ENCODE data around the gene NHS. TPM values are rescaled to one million over a fixed set of nuclear protein-coding genes. Genes with fewer than 3 reads are reported as not detected.
A peak's percentile ranks its signal among the peaks of the same experiment; 100 is the strongest.

The NHS gene
- total and polyA plus RNA-seq, 9 donors = 1.2 to 3.0 (median 1.8) TPM

- no peak overlapping the region for H3K27ac ChIP-seq (ENCODE audit: low read length)
- peak; percentile 21 for DNase-seq
- H3K27me3 ChIP-seq (ENCODE audit: control insufficient read depth, insufficient read depth, low read length) = peaks cover 38% of the 10 kb centered on the region
- no peak overlapping the region for H3K4me3 ChIP-seq (ENCODE audit: low read length)
- no peaks in the 10 kb centered on the region for H3K9me3 ChIP-seq (replicated peaks; ENCODE audit: control insufficient read depth, low read depth, low read length)
- H3K36me3 ChIP-seq (ENCODE audit: control insufficient read depth, insufficient read depth, low read length) = no peaks in the 10 kb centered on the region
- WGBS (ENCODE audit: insufficient coverage) = 50% methylated on average over 4 of the region's 5 CpGs
- H3K4me1 ChIP-seq (ENCODE audit: control insufficient read depth, insufficient read depth, low read length) = peaks cover 3% of the 10 kb centered on the region
Observed at GRCh38 chrX:17635231-17635630, 260.2 kb downstream of the NHS start.

GRCh38 chrX:17637235-17637634 is 262.2 kb downstream of the NHS start:
- Histone ChIP-seq H3K36me3 (ENCODE audit: control insufficient read depth, insufficient read depth, low read length) (no peaks in the 10 kb centered on the region), H3K9me3 (replicated peaks; ENCODE audit: control insufficient read depth, low read depth, low read length) (no peaks in the 10 kb centered on the region), H3K4me3 (ENCODE audit: low read length) (no peak overlapping the region), H3K27ac (ENCODE audit: low read length) (no peak overlapping the region), H3K4me1 (ENCODE audit: control insufficient read depth, insufficient read depth, low read length) (peaks cover 3% of the 10 kb centered on the region), H3K27me3 (ENCODE audit: control insufficient read depth, insufficient read depth, low read length) (peaks cover 32% of the 10 kb centered on the region)
- 58% methylated on average over 4 of the region's 4 CpGs for WGBS (ENCODE audit: insufficient coverage)
- no peak for DNase-seq

GRCh38 chrX:17638731-17639130 is 263.7 kb downstream of the NHS start:
- Histone ChIP-seq H3K9me3 (replicated peaks; ENCODE audit: control insufficient read depth, low read depth, low read length) (no peaks in the 10 kb centered on the region), H3K36me3 (ENCODE audit: control insufficient read depth, insufficient read depth, low read length) (no peaks in the 10 kb centered on the region), H3K27me3 (ENCODE audit: control insufficient read depth, insufficient read depth, low read length) (peaks cover 32% of the 10 kb centered on the region), H3K27ac (ENCODE audit: low read length) (no peak overlapping the region), H3K4me1 (ENCODE audit: control insufficient read depth, insufficient read depth, low read length) (peaks cover 3% of the 10 kb centered on the region), H3K4me3 (ENCODE audit: low read length) (no peak overlapping the region)
- WGBS (ENCODE audit: insufficient coverage) = 57% methylated on average over 1 of the region's 1 CpG
- DNase-seq = peak; percentile 19

GRCh38 chrX:17642891-17643290 is 267.9 kb downstream of the NHS start:
- no peaks in the 10 kb centered on the region for H3K9me3 ChIP-seq (replicated peaks; ENCODE audit: control insufficient read depth, low read depth, low read length)
- peaks cover 13% of the 10 kb centered on the region for H3K27me3 ChIP-seq (ENCODE audit: control insufficient read depth, insufficient read depth, low read length)
- H3K4me3 ChIP-seq (ENCODE audit: low read length) = no peak overlapping the region
- no peak for DNase-seq
- no peaks in the 10 kb centered on the region for H3K36me3 ChIP-seq (ENCODE audit: control insufficient read depth, insufficient read depth, low read length)
- no peak overlapping the region for H3K27ac ChIP-seq (ENCODE audit: low read length)
- H3K4me1 ChIP-seq (ENCODE audit: control insufficient read depth, insufficient read depth, low read length) = no peaks in the 10 kb centered on the region

- Histone ChIP-seq H3K36me3 (ENCODE audit: control insufficient read depth, insufficient read depth, low read length) (no peaks in the 10 kb centered on the region), H3K27me3 (ENCODE audit: control insufficient read depth, insufficient read depth, low read length) (peaks cover 15% of the 10 kb centered on the region), H3K9me3 (replicated peaks; ENCODE audit: control insufficient read depth, low read depth, low read length) (no peaks in the 10 kb centered on the region), H3K4me3 (ENCODE audit: low read length) (no peak overlapping the region), H3K4me1 (ENCODE audit: control insufficient read depth, insufficient read depth, low read length) (no peaks in the 10 kb centered on the region), H3K27ac (ENCODE audit: low read length) (no peak overlapping the region)
- DNase-seq = no peak
Observed at GRCh38 chrX:17643528-17643927, 268.5 kb downstream of the NHS start.

GRCh38 chrX:17644001-17644400 is 269.0 kb downstream of the NHS start:
- Histone ChIP-seq H3K4me1 (ENCODE audit: control insufficient read depth, insufficient read depth, low read length) (no peaks in the 10 kb centered on the region), H3K4me3 (ENCODE audit: low read length) (no peak overlapping the region), H3K27me3 (ENCODE audit: control insufficient read depth, insufficient read depth, low read length) (peaks cover 11% of the 10 kb centered on the region), H3K36me3 (ENCODE audit: control insufficient read depth, insufficient read depth, low read length) (no peaks in the 10 kb centered on the region), H3K27ac (ENCODE audit: low read length) (no peak overlapping the region), H3K9me3 (replicated peaks; ENCODE audit: control insufficient read depth, low read depth, low read length) (no peaks in the 10 kb centered on the region)
- 90% methylated on average over 1 of the region's 1 CpG for WGBS (ENCODE audit: insufficient coverage)
- no peak for DNase-seq

GRCh38 chrX:17654116-17654515 is 279.1 kb downstream of the NHS start:
- Histone ChIP-seq H3K9me3 (replicated peaks; ENCODE audit: control insufficient read depth, low read depth, low read length) (no peaks in the 10 kb centered on the region), H3K4me1 (ENCODE audit: control insufficient read depth, insufficient read depth, low read length) (peaks cover 13% of the 10 kb centered on the region), H3K27ac (ENCODE audit: low read length) (no peak overlapping the region), H3K4me3 (ENCODE audit: low read length) (no peak overlapping the region), H3K36me3 (ENCODE audit: control insufficient read depth, insufficient read depth, low read length) (no peaks in the 10 kb centered on the region), H3K27me3 (ENCODE audit: control insufficient read depth, insufficient read depth, low read length) (peaks cover 45% of the 10 kb centered on the region)
- 73% methylated on average over 2 of the region's 3 CpGs for WGBS (ENCODE audit: insufficient coverage)
- DNase-seq = no peak

DNA sequence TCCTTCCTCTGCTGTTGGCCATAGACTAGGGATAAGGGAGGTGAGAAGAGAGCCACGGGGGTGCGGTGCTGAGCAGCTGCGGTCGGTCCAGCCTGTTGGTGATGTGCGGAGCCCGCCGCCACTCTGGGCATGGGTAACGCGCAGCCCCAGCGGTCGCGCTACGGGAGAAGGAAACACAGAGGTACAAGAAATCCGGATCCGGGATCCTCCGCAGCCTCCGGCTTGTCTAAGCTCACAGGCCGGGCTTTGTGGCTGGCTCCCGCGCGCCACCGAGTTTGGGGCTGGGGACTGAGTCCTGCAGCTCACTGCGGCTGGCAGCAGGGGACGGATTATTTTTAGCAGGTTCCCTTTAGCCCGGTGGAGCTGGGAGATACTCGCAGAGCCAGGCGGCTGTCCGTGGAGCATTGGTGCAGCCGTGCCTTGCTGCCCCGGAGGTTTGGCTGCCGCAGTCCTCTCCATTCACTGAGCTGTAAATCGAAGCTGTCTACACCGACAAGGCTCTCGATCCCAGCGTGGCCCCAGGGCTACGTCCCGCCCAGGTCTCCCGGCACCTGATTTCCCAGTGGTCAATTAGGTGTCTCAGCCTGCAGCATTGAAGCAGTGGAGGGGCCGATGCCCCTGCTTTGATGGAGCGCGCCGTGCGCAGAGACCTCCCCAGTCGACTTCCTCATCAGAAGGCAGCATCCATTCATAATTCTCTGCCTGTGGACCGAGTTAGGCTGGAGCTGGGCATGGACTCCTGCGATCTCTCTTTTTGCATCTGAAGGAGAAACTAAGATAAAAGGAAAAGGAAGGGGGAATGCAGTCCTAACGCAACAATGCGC is 280.4 kb downstream of the NHS start:
- no peak for DNase-seq
- Histone ChIP-seq H3K4me3 (ENCODE audit: low read length) (peak overlapping the region; percentile 25), H3K4me1 (ENCODE audit: control insufficient read depth, insufficient read depth, low read length) (peaks cover 13% of the 10 kb centered on the region), H3K27me3 (ENCODE audit: control insufficient read depth, insufficient read depth, low read length) (peaks cover 47% of the 10 kb centered on the region), H3K36me3 (ENCODE audit: control insufficient read depth, insufficient read depth, low read length) (no peaks in the 10 kb centered on the region), H3K27ac (ENCODE audit: low read length) (no peak overlapping the region), H3K9me3 (replicated peaks; ENCODE audit: control insufficient read depth, low read depth, low read length) (no peaks in the 10 kb centered on the region)
- WGBS (ENCODE audit: insufficient coverage) = 31% methylated on average over 48 of the region's 48 CpGs

GRCh38 chrX:17656035-17656418 is 281.0 kb downstream of the NHS start:
- H3K9me3 ChIP-seq (replicated peaks; ENCODE audit: control insufficient read depth, low read depth, low read length) = no peaks in the 10 kb centered on the region
- H3K4me1 ChIP-seq (ENCODE audit: control insufficient read depth, insufficient read depth, low read length) = peaks cover 13% of the 10 kb centered on the region
- peaks cover 49% of the 10 kb centered on the region for H3K27me3 ChIP-seq (ENCODE audit: control insufficient read depth, insufficient read depth, low read length)
- no peak for DNase-seq
- no peaks in the 10 kb centered on the region for H3K36me3 ChIP-seq (ENCODE audit: control insufficient read depth, insufficient read depth, low read length)
- H3K27ac ChIP-seq (ENCODE audit: low read length) = no peak overlapping the region
- H3K4me3 ChIP-seq (ENCODE audit: low read length) = peak overlapping the region; percentile 25
- 28% methylated on average over 27 of the region's 36 CpGs for WGBS (ENCODE audit: insufficient coverage)

- Histone ChIP-seq H3K9me3 (replicated peaks; ENCODE audit: control insufficient read depth, low read depth, low read length) (no peaks in the 10 kb centered on the region), H3K27ac (ENCODE audit: low read length) (no peak overlapping the region), H3K4me3 (ENCODE audit: low read length) (no peak overlapping the region), H3K4me1 (ENCODE audit: control insufficient read depth, insufficient read depth, low read length) (peaks cover 13% of the 10 kb centered on the region), H3K27me3 (ENCODE audit: control insufficient read depth, insufficient read depth, low read length) (peaks cover 52% of the 10 kb centered on the region), H3K36me3 (ENCODE audit: control insufficient read depth, insufficient read depth, low read length) (no peaks in the 10 kb centered on the region)
- 55% methylated on average over 9 of the region's 16 CpGs for WGBS (ENCODE audit: insufficient coverage)
- DNase-seq = no peak
Observed at GRCh38 chrX:17656556-17656955, 281.6 kb downstream of the NHS start.

DNA sequence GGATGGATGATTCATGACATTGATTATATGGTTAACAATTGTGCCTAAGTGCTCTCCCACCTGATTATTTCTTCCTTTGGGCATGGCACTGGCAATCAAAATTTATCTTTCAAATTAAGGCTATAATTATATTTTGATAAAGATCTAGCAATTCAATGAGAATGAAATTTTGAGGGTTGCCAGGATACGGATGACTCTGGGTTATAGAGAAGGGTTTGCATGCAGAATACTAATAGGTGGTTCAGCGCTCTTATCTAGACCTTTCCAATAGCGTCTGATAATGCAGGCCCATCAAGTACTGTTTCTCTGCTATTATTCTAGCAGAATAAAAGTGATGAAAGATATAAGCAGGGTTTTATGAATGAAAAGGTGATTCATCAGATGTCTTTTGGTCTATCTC is 287.4 kb downstream of the NHS start:
- H3K27me3 ChIP-seq (ENCODE audit: control insufficient read depth, insufficient read depth, low read length) = peaks cover 24% of the 10 kb centered on the region
- no peaks in the 10 kb centered on the region for H3K4me1 ChIP-seq (ENCODE audit: control insufficient read depth, insufficient read depth, low read length)
- no peaks in the 10 kb centered on the region for H3K9me3 ChIP-seq (replicated peaks; ENCODE audit: control insufficient read depth, low read depth, low read length)
- WGBS (ENCODE audit: insufficient coverage) = no CpG with 5 or more reads among the region's 3 CpGs
- DNase-seq = no peak
- H3K4me3 ChIP-seq (ENCODE audit: low read length) = no peak overlapping the region
- H3K27ac ChIP-seq (ENCODE audit: low read length) = no peak overlapping the region
- no peaks in the 10 kb centered on the region for H3K36me3 ChIP-seq (ENCODE audit: control insufficient read depth, insufficient read depth, low read length)

All from muscle of leg (tissue), 11 donors.